HG02571 (cell line): ENCODE measurements around the gene RESF1.

Source experiments
- ATAC-seq: cut with Tn5 transposase; IDR thresholded peaks from one replicate; pipeline ENCODE4 v1.9.1; 2021; ENCODE audit warnings: mild to moderate bottlenecking, moderate library complexity; ENCODE audit not compliant: unreplicated experiment

RESF1 gene

DNA sequence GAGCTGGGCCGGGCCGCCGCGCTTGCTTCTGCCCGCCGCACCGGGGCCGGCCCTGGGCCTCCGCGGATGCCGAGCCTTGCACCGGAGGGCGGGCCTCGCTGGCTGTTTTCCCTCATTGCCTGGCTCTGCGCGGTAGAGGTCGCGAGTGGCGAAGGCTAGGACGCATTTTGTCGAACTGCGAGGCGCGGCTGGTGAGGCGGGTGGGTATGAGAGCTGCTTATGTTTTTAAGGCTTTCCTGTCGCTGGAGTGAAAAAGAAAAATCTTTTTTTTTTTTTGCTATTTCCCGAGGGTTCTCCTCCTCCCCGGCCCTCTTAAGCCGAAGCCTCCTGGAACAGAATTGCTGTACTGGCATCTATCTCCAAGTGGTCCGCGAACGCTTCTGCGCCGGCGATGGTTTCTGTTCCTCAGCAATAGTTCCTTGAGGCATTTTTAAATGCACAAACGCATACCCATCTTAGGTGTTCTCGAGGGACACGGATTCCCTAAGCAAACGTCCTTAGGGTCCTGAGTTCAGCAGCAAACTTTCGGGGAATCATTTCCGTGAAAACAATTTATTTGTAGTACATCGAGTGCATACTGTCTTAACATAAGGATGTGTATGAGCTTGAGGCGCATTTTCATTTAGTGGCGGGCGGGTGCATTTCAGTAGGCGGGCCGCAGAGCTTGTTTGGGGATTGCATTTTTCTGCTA is 631 bp downstream of the RESF1 start:
- ATAC-seq, result peak; percentile 33

DNA sequence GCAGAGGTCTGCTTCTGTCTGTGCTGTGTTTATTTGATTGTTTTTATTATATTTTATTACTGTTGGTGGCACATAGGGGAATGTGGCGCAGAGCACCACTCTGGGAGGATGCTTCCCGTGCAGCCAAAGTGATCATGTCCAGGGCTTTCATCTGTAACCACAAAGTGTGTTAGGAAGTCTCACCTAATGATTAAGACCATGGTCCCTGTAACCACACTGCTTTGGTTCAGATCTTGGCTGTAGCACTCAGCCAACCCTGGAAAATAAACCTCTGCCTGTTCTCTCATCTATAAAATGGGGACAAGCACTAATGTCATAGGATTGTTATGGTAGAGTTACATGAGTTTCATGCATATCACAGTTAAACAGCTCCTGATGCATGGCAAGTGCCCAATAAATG is 1.9 kb downstream of the RESF1 start:
- no peak for ATAC-seq

GRCh38 chr12:31962076-31962475 is 2.9 kb downstream of the RESF1 start:
- no peak for ATAC-seq

GRCh38 chr12:31964280-31964679 is 5.1 kb downstream of the RESF1 start:
- no peak for ATAC-seq

DNA sequence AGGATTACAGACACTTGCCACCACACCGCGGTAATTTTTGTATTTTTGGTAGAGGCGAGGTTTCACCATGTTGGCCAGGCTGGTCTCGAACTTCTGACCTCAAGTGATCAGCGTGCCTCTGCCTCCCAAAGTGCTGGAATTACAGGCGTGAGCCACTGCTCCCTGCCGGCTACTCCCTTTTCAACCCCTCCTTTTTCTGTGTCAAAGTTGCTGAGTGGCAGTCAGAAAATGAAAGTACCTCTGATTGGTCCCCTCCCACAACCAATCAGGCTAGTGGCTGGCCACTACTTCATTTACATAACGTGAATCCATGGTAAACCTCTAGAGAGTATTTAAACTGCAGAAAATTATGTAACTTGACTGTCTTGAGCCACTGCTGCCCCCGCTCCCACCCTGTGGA is 5.9 kb downstream of the RESF1 start:
- ATAC-seq, result no peak

- ATAC-seq, result no peak
These were observed 7.5 kb downstream of the RESF1 start for GRCh38 chr12:31966558-31967205.

DNA sequence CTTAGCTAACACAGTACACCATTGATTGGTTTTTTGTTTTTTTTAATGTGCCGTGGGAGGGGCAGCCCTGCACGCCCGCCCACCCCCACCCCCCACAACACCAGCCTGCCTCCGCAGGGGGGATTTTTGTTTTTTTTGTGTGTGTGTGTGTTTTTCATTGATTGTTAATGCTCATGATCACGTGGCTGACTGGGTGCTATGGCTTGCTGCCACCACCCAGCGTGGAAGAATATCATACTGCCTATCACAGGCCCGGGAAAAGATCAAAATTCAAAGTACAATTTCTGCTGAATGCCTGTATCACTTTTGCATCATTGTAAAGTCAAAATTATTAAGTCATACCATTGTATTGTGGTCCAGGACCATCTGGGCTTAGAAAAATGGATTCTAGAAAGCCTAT is 8.3 kb downstream of the RESF1 start:
- ATAC-seq, result no peak

GRCh38 chr12:31970199-31970598 is 11.0 kb downstream of the RESF1 start:
- ATAC-seq, result no peak

DNA sequence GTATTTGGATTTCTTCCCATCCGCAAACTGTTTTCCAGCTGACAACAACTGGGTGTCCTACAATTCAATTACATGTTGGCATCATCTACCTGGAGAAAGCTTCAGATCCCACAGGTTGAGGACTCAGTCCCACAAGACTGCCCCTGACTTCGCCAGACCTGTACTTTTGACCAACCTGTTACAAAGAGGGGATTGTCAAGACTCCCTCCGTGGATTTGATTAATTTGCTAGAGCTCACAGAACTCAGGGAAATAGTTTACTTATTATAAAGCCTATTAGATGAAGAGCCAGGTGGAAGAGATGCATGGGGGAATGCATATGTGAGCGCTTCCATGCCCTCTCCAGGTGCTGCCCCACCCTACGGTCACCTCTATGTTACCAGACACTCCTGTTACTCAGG is 14.6 kb downstream of the RESF1 start:
- no peak for ATAC-seq

DNA sequence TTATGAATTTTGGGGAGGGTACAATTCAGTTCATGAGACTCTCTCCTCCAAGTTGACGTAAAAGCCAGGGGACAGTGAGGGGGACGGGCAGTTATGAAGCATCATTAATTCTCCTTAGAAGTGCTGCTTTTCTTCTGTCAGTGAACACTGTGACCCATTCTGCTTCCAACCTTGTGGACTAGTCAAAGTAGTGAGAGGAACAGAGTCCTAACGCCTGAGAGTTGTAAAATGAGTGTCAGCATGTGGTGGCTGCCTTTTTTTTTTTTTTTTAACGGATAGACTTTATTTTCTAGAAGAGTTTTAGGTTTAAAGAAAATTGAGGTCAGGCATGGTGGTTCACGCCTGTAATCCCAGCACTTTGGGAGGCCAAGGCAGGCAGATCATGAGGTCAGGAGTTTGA is 15.5 kb downstream of the RESF1 start:
- no peak for ATAC-seq

- no peak for ATAC-seq
These were observed 25.8 kb downstream of the RESF1 start for GRCh38 chr12:31984806-31985591.

GRCh38 chr12:31985832-31986231 is 26.6 kb downstream of the RESF1 start:
- no peak for ATAC-seq

GRCh38 chr12:31989571-31990362 is 30.6 kb downstream of the RESF1 start:
- ATAC-seq, result no peak

- no peak for ATAC-seq
These were observed 31.9 kb downstream of the RESF1 start for GRCh38 chr12:31991146-31991545.

GRCh38 chr12:31991815-31992214 is 32.6 kb downstream of the RESF1 start:
- ATAC-seq, result no peak

- no peak for ATAC-seq
These were observed 40.5 kb downstream of the RESF1 start for GRCh38 chr12:31999692-32000091.

DNA sequence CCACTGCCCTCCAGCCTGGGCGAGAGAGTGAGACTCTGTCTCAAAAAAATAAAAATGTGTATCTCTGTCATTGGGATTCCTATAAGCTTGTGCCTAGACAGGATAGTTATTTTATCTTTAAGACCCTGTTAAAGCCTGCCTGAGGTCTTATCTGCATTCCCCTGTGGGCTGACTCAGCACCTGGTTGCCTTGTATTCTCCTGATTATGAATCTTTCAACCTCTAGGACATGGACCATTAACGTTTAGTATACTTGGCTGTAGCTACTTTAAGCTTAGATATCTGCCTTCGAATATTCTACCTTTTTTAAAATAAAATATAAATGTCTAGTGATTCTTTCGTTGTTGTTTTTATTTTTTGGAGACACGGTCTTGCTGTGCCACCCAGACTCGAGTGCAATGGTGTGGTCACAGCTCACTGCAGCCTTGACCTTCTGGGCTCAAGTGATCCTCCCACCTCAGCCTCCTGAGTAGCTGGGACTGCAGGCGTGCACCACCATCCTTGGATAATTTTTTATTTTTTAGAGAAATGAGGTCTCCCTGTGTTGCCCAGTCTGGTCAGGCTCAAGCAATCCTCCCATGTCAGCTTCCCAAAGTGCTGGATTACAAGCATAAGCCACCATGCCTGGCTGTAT is 41.3 kb downstream of the RESF1 start:
- no peak for ATAC-seq

GRCh38 chr12:32002848-32003493 is 43.8 kb downstream of the RESF1 start:
- ATAC-seq, result no peak

GRCh38 chr12:32003654-32004053 is 44.4 kb downstream of the RESF1 start:
- ATAC-seq, result no peak

DNA sequence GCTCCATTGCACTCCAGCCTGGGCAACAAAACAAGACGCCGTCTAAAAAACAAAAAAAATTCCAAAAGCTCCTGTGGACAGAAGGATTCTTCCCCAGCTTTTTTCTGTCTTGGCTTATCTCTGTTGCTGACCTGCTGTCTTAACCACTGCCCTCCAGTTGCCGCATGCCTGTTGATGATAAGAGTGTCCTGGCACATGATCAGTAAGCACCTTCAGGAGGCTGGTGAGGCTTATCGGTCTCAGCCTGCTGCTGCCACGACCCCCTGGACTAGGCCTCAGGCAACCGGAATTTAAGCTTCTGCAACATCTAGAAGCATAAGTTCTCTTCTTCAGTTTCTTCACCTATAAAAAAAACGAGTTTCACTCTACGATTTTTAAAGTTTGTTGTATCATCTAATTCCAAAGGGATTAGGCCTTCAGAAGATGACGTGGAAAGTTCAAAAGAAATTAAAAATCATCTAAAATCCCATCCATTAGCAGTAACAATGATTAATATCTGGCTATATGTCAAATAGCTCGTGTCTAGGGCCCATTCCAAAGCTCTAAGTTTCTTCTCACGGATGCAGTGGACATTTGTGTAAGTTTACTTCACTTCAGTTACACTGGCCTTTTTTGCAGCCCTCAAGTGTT is 46.4 kb downstream of the RESF1 start:
- ATAC-seq, result no peak
